Measurements from ENCODE around the gene SUN2. TPM values are rescaled to one million over a fixed set of nuclear protein-coding genes. Genes with fewer than 3 reads are reported as not detected.
A peak's percentile ranks its signal among the peaks of the same experiment; 100 is the strongest.

Gene SUN2
- total and polyA plus RNA-seq, 9 of the 15 experiments (the other 6 are each of a cell fraction or from before 2014, with no cell fraction given), result 0.11 to 42.6 (median 16.7) TPM

GRCh38 chr22:38715176-38715764 lies 40.5 kb downstream of the SUN2 start:
- WGBS (ENCODE audit: insufficient coverage, low coverage, missing lambda C conversion rate), result 71% methylated on average over 9 of the region's 9 CpGs
- peaks cover 60% of the 10 kb centered on the region; the same call in 2 of the 3 replicates for H3K36me3 ChIP-seq (ENCODE audit: control insufficient read depth, insufficient read depth, low read length)
- no peak overlapping the region; the same call in 2 of the 3 replicates for H3K27ac ChIP-seq (ENCODE audit: extremely low read depth, low read depth, low read length)
- H4K20me1 ChIP-seq (replicated peaks; ENCODE audit: control insufficient read depth, insufficient read depth, low read length), result peaks cover 47% of the 10 kb centered on the region
- peaks cover 3% of the 10 kb centered on the region for H3K9me1 ChIP-seq (ENCODE audit: control insufficient read depth, insufficient read depth, low read length)
- intact Hi-C loops (cut with micrococcal nuclease) (no loop called here), in situ Hi-C loops (cut with MboI) (no loop called here)
- ChIA-PET POLR2A (interaction anchor here (0.6 to 1.7 kb wide), 4 partner anchors 9 to 34 kb away, joined by 3 to 8 read pairs (median 4); partner anchors contain the start of genes GTPBP1 and TOMM22), CTCF (ENCODE audit: low intra/inter-chr PET ratio) (no interaction called here)
- H3K9ac ChIP-seq (ENCODE audit: insufficient read depth in 1 of 2, low read depth in 2 of 2, low read length in 2 of 2), result peak overlapping the region in 1 of 2 experiments; percentile 65; a peak in 1 of 4 replicates
- no peak for DNase-seq (ENCODE audit: extremely low read depth in 1 of 4, low spot score in 3 of 4)
- no TSS peak for BruUV-seq (replicated peaks)
- peak overlapping the region; percentile 41; the same call in 1 of the 2 replicates for H3K4me2 ChIP-seq (ENCODE audit: insufficient read depth, low read length)
- no peaks in the 10 kb centered on the region for H3K9me3 ChIP-seq (replicated peaks; ENCODE audit: control insufficient read depth, insufficient read depth, low read depth, low read length)
- no peaks in the 10 kb centered on the region for H3K27me3 ChIP-seq (ENCODE audit: control insufficient read depth in 2 of 2, insufficient read depth in 2 of 2, low read length in 2 of 2)
- no peak overlapping the region for H3K4me3 ChIP-seq
- ATAC-seq, result no peak; the same call in 2 of the 3 replicates
- peaks cover 63% of the 10 kb centered on the region for H3K79me2 ChIP-seq (ENCODE audit: control insufficient read depth, insufficient read depth, low read length)
- peak; percentile 6 for FAIRE-seq
- TF ChIP-seq COPS2 (conservative IDR thresholded peaks at IDR 0.05) (no peak), ZNF57 (CRISPR knock-in tag; IDR thresholded peaks at IDR 0.05) (no peak), NR2F6 (CRISPR knock-in tag; IDR thresholded peaks at IDR 0.05) (no peak), BMI1 (IDR thresholded peaks at IDR 0.05; ENCODE audit: low read length) (no peak), ZBTB1 (CRISPR knock-in tag; IDR thresholded peaks at IDR 0.05; ENCODE audit: borderline replicate concordance, low read depth) (no peak), ZNF274 (IDR thresholded peaks at IDR 0.05; ENCODE audit: borderline replicate concordance, low read depth, low read length) (no peak), KDM2B (CRISPR knock-in tag; IDR thresholded peaks at IDR 0.05) (no peak), ZBTB12 (CRISPR knock-in tag; IDR thresholded peaks at IDR 0.05) (no peak), ZNF347 (CRISPR knock-in tag; IDR thresholded peaks at IDR 0.05; ENCODE audit: low read depth) (no peak)
- no peak overlapping the region for H2AFZ ChIP-seq (ENCODE audit: low read depth, low read length)
- peaks cover 40 to 50% of the 10 kb centered on the region in 2 experiments; a peak in 4 of 5 replicates for H3K4me1 ChIP-seq (replicated peaks in 1 of 2; ENCODE audit: control insufficient read depth in 2 of 2, insufficient read depth in 2 of 2, low read length in 2 of 2)
